Glomerular visceral epithelial cell (primary cell): ENCODE results near the gene GSN.

Experiments used
- DNase-seq: peaks from one replicate; pipeline ENCODE4 v3.0.0-alpha.2; 2016; ENCODE audit errors: extremely low spot score

GSN gene

GRCh38 chr9:121273064-121273775 lies 5.3 kb downstream of the GSN start:
- DNase-seq, result no peak

- DNase-seq, result no peak
Observed at GRCh38 chr9:121274851-121275250, 6.9 kb downstream of the GSN start.

- DNase-seq, result no peak
Observed at GRCh38 chr9:121275781-121276658, 8.1 kb downstream of the GSN start.

- DNase-seq, result no peak
Observed at GRCh38 chr9:121277026-121277425, 9.1 kb downstream of the GSN start.

GRCh38 chr9:121277518-121278295 lies 9.7 kb downstream of the GSN start:
- DNase-seq, result no peak

GRCh38 chr9:121278477-121279261 lies 10.7 kb downstream of the GSN start:
- peak; percentile 86 for DNase-seq

- no peak for DNase-seq
Observed at GRCh38 chr9:121279776-121280388, 11.9 kb downstream of the GSN start.

GRCh38 chr9:121280715-121281613 lies 13.0 kb downstream of the GSN start:
- no peak for DNase-seq

GRCh38 chr9:121281614-121282276 lies 13.8 kb downstream of the GSN start:
- DNase-seq, result peak; percentile 67

- DNase-seq, result no peak
Observed at GRCh38 chr9:121282277-121283079, 14.5 kb downstream of the GSN start.

GRCh38 chr9:121283080-121283398 lies 15.1 kb downstream of the GSN start:
- DNase-seq, result no peak

GRCh38 chr9:121283856-121284732 lies 16.1 kb downstream of the GSN start:
- DNase-seq, result no peak

- DNase-seq, result no peak
Observed at GRCh38 chr9:121284733-121285451, 16.9 kb downstream of the GSN start.

GRCh38 chr9:121285835-121286687 lies 18.1 kb downstream of the GSN start:
- no peak for DNase-seq

GRCh38 chr9:121286688-121286972 lies 18.7 kb downstream of the GSN start:
- no peak for DNase-seq

- peak; percentile 94 for DNase-seq
Observed at GRCh38 chr9:121286973-121287741, 19.2 kb downstream of the GSN start.
